Measurements from ENCODE around the gene FAIM.
A peak's percentile ranks its signal among the peaks of the same experiment; 100 is the strongest.
"Not testable (repeated sequence)": the region's sequence is repeated elsewhere in the genome, so short reads cannot be mapped to it uniquely, and the experiment has no call there.

FAIM gene

DNA sequence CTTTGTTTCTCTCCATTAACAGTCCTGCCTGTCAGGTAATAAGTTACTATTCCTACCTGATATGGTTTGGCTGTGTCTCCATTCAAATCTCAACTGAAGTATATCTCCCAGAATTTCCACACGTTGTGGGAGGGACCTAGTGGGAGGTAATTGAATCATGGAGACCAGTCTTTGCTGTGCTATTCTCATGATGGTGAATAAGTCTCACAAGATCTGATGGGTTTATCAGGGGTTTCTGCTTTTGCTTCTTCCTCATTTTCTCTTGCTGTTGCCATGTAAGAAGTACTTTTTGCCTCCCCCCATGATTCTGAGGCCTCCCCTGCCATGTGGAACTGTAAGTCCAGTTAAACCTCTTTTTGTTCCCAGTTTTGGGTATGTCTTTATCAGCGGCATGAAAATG lies 6.9 kb upstream of the FAIM start:
- not testable (repeated sequence) for DNase-seq (ENCODE audit: low spot score)

DNA sequence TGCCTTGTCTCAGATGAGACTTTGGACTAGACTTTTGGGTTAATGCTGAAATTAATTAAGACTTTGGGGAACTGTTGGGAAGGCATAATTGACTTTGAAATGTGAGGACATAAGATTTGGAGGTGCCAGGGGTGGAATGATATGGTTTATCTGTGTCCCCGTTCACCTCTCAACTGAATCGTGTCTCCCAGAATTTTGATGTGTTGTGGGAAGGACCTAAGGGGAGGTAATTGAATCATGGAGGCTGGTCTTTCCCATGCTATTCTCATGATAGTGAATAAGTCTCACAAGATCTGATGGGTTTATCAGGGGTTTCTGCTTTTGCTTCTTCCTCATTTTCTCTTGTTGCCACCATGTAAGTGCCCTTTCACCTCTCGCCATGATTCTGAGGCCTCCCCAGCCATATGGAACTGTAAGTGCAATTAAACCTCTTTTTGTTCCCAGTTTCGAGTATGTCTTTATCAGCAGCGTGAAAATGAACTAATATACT lies 4.4 kb upstream of the FAIM start:
- not testable (repeated sequence) for DNase-seq (ENCODE audit: low spot score)

DNA sequence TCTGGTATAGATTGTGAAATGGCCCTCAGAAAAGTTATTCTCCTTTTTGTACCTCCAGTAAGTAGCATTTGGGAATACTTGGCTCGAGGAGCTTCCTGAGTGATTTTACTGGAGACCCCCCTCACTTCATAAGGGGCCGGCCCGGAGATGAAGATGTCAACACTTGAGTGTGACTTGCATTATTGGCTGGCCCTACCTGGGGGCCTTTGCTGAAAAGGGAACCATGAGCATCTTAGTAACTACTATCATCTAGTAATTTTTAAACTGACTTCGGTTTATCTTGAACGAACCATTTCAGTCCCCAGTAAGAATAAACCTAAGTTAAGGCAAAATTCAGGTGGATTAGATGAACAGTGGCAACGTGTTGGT lies 1.3 kb downstream of the FAIM start:
- no peak for DNase-seq (ENCODE audit: low spot score)

DNA sequence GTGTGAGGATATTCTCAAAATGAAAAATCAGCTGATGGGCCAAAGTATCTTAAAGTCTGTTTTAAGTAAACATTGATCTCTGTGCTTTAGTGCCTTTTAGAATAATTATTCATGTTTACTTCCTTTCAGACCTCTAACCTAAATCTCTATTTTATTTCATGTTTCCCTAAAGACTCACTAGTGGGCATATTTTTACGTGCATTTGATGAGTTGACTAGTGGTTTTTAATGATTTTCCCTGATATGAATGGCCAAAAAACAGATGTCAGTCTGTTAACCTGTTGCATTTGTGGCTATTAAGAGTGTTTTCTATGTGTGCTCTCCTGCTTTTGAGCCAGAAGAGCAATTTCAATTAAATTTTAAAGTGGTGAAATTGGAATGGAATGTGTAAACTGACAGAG lies 6.9 kb downstream of the FAIM start:
- no peak for DNase-seq (ENCODE audit: low spot score)

DNA sequence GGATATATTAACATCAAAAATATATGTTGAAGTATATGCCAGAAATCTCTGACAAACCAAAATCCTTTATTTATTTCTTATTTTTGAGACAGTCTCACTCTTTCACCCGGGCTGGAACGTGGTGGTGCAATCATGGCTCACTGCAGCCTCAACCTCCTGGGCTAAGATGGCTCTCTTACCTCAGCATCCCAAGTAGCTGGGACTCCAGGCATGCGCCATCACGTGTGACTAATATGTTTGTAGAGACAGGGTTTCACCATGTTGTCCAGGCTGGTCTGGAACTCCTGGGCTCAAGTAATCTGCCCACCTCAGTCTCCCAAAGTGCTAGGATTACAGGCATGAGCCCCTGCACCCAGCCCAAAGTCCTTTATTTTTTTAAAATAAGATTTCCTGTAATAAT lies 11.9 kb downstream of the FAIM start:
- no peak for DNase-seq (ENCODE audit: low spot score)

DNA sequence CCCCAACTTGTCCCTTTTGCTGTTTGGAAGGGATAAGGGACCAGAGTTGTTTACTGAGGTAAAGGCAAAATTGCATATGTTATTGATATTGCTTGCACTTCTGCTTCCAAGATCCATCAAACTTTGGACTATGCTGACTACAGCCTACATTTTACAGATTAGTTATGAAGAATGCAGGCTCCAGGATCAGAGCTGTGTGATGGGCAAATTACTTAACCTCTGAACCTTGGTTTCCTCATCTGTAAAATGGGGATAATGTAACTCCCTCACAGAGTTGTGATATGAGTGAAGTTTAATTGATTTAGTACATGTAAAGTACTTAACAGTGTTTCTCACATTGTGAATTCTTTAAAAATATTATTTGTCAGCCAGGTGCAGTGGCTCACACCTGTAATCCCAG lies 15.9 kb downstream of the FAIM start:
- DNase-seq (ENCODE audit: low spot score): no peak

DNA sequence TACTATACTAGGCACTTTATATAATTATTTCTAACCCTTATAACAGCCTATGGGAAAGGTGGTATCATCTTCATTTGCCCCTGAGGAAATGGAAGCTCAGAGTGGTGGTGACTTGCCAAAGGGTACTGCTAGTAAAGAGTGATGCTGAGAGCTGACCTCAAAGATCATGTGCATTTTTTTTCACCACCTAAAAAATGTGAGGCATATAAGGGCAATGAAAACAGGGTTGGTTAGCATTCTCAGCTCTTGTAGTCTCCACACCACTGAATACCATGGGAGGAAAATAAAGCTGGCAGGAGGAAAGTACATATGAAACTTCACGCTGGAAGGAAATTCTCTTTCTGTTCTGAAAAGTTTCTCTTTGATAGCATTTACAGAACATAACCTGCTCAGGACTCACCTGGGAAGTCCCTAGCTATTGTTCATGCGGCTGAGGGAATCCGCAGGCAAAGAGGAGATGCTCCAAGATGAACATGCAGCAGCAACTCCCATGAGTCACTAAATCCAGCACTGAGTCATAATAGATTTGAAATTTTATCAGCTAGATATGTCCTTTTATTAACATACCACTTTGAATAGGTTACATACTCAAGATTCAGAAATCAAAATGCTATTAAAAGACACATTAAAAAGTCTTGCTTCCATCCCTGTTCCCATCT lies 17.3 kb downstream of the FAIM start:
- no peak for DNase-seq (ENCODE audit: low spot score)

DNA sequence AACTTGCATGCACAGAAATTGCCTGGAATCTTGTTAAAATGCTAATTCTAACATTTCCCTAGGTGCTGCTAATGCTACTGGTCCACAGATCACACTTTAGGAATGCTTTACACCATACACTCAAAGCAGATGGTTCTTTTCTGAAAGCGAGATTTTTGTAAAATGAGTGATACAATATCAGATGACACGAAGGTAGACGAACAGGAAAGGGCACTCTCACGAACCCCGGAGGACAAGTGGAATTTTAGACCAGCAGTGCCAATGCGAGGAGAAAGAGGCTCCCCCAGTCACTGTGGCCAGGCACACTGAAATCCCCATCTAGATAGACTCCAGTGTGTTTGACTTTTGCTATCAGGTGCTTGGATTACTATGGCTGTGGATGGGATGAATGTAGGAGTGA lies 21.0 kb downstream of the FAIM start:
- DNase-seq (ENCODE audit: low spot score): no peak

DNA sequence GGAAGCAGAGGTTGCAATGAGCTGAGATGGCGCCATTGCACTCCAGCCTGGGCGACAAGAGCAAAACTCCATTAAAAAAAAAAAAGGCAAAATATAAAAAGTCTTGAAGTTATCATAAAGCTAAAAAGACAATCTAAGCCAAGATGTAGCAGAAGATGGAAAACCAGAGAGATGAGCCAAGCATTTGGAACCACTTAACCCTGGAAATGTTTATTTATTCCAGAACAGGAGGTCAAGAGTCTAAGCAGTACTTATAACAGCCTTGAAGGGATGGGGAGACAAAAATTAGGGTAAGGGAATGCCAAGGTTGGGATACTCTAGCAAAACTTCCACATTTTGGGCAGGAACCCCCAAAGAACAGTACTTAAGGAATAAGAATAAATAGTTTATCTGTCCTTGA lies 30.1 kb downstream of the FAIM start:
- DNase-seq (ENCODE audit: low spot score): no peak

DNA sequence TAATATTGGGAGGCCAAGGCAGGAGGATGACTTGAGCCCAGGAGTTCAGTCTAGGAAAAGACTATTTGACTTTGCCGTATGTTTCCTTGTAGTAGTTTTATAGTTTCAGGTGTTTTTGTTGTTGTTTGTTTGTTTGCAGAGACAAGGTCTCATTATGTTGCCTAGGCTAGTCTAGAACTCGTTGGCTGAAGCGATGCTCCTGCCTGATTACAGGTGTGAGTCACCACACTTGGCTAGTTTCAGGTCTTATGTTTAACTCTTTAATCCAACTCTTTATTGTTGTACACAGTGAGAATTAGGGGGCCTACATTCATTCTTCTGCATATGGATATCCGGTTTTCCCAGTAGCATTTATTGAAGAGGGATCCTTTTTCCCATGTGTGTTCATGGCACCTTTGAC lies 32.0 kb downstream of the FAIM start:
- DNase-seq (ENCODE audit: low spot score): no peak

DNA sequence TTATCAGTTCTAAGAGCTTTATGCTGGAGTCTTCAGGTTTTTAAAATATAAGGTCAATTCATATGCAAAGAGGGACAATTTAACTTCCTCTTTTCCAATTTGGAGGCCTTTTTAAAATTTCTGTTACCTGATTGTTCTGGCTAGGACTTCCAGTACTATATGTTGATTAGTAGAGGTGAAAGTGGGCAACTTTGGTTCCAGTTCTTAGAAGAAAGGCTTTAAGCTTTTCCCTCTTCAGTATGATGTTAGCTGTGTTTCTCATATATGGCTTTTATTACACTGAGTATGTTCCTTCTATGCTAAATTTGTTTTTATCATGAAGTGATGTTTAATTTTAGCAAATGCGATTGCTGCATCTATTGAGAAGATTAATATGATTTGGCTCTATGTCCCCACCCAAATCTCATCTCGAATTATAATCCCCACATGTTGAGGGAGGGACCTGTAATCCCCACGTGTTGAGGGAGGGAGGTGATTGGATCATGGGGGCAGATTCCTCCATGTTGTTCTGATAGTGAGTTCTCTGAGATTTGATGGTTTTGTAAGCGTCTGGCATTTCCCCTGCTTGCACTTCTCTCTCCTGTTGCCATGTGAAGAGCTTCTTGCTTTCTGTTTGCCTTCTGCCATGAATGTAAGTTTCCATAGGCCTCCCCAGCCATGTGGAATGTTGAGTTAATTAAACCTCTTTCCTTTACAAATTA lies 33.8 kb downstream of the FAIM start:
- DNase-seq (ENCODE audit: low spot score): no peak

DNA sequence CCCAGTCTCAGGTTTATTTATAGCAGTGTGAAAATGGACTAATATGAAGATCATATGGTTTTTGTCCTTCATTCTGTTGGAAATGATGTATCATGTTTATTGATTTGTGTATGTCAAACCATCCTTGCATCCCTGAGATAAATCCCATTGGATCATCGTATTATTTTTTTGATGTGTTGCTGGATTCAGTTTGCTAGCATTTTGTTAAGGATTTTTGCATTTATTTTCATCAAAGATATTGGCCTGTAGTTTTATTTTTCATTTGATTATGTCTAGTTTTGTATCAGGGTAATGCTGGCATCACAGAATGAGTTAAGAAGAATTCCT lies 34.3 kb downstream of the FAIM start:
- DNase-seq (ENCODE audit: low spot score): no peak

DNA sequence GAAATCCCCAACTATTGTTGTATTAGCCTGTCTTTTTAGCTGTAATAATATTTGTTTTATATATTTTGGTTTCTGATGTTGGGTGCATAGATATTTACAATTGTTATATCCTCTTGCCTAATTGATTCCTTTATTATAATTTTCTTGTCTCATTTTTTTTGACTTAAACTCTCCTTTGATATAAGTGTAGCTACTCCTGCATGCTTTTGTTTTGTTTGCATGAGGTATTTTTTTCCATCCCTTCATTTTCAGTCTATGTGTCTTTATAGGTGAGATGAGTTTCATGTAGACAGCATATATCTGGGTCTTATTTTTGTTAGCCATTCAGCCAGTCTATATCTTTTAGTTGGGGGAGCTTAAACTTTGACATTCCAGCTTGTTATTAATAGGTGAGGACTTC lies 37.4 kb downstream of the FAIM start:
- no peak for DNase-seq (ENCODE audit: low spot score)

DNA sequence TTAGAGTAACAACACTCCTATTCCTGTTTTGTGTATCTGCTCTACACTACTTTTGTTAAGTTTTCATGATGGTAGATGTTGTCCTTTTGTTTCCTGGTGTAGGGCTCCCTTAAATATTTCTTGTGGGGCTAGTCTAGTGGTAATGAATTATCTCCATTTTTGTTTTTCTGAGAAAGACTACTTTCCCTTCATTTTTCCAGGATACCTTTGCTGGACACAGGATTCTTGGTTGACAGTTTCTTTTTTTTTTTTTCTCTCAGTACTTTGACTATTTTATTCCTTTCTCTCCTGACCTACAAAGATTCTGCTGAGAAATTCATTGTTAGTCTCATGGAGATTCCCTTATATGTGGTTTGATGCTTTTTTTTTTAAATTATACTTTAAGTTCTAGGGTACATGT lies 37.9 kb downstream of the FAIM start:
- DNase-seq (ENCODE audit: low spot score): no peak

DNA sequence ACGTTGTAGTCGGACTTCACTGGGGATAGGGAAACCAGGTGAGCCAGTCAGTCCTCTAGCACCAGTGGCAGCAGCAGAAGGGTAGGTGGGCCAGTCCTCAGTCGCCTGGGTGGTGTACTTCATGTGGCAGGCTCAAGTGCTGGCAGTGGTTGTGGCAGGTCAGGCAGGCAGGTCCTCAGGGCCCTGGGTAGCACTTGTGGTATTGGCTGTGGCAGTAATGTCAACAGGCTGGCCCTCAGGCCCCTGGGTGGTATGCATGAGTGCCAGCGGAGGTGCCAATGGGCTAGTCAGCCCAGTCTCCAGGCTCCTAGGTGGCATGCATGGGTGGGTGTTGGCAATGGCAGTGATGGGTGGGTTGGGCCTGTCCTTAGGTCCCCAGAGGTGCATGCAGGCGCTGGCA lies 40.6 kb downstream of the FAIM start:
- DNase-seq (ENCODE audit: low spot score): no peak

DNA sequence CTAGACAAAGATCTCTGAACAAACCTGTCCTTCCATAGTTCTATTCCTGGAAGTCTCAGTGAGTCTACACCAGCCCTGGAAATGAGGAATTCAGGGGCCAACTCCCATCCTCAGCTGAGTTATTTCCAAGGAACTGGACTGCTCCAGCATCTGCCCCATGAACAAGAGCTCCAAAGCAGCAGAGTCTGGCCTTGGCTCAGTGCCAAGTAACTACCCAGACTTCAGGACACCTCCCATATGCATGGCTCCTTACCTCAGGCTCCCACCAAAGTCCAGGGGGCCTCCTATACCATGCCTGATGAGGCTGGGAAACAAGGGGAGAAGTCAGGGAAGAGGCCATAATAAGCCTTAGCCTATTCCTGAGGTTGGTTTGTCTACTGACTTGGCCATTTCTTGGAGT lies 45.0 kb downstream of the FAIM start:
- no peak for DNase-seq (ENCODE audit: low spot score)

DNA sequence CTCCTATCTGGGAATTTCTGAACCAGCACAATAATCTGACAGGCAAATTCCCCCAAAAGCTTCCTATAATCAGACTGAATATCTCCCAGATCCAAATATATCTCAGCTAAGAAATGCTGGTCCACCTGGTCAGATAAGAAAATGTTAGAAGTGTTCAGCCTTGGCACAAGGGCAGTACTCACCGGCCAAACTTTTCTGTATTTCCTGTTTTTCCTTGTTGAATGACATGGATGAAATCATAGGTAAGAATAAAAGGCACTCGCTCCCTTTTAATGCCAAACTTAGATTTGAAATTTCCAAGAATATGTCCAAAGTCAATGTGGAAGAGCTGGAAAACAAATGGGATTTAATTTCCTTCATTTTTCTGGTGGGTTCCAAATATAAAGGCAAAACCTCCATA lies 48.9 kb downstream of the FAIM start:
- DNase-seq (ENCODE audit: low spot score): no peak

DNA sequence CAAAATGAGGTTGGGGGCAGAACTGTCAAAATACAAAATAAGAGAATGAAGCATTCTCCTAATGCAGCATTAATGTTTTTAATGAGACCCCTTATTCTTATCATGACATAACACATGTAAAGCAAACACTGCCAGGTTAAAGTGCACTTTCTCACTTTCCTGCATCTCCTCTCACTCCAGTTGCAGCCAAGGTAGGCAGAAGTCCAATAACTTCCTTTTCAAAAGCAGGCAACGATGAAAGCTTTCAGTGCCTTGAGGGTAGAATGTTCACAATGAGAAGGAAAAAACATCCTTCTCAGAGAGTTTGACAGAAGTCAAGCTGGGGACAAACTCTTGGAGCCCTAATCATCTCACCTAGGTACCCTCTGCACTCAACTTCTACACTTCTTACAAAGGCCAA lies 59.5 kb downstream of the FAIM start:
- no peak for DNase-seq (ENCODE audit: low spot score)

DNA sequence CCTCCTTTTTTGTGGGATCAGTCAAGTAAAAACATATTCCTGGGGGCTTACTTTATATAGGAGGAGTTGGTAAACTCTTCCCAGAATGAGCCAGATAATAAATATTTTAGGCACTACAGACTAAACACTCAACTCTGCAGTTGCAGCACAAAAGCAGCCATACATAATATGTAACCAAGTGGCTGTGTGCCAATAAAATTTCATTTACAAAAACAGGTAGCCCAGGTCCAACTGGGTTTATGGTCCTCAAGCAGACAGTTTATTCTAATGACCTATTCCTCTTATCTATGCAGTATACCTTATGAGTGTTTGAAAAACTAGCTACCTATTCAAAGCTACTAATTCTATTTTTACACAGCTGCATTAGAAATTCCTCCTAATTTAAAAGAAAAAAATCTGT lies 61.8 kb downstream of the FAIM start:
- no peak for DNase-seq (ENCODE audit: low spot score)

DNA sequence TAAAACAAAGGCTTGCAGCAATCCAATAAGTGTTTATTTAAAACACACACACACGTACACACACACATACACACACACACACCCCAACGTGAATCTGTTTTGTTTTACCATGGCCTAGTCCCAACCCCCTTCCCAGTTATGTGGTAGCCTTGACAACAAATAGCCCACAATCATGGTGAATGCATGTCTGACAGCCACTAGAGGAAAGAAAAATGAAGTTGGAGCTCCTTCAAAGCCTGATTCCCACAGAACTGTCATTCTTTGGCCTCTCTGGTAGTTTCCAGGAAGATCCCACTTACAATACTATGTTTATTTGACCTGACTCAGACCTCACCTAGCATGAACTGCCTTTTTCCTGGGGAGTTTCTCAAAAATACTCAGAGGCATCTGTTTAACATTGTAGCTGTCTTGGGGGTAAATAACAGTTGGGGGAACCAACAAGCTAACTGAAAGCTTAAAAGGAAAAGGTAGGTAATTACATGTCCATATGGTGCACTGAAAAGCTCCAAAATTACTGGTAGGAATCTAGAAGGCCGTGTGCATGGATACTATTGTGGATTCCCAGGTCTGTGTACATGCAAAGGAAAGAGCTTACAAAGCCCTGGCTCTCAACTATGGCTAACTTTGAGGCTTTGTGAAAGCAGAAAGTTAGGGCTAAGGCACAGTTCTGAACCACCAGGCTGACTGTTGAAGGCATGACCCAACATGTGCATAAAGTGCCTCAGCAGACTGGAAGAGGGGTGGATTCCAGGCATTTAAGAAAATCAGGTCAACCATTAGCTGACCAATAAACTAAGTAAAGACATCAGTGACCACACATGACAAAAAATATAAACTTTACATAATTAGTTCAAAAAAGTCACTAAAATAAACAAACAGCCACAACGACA lies 65.3 kb downstream of the FAIM start:
- peak; percentile 14 for DNase-seq (ENCODE audit: low spot score)

DNA sequence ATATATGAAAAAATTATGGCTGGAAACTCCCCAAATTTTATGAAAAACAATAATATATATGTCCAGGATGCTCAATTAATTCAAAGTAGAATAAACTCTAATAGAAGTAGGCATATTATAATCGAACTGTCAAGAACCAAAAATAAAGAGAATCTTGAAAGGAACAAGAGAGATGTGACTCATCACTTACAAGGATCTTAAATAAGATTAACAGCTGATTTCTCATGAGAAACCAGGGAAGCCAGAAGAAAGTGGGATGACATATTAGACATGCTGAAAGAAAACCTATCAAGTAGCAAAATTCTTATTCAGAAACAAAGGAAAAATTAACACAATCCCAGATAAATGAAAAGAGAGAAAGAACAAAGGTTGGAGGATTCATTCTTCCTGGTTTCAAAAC lies 66.8 kb downstream of the FAIM start:
- no peak for DNase-seq (ENCODE audit: low spot score)

DNA sequence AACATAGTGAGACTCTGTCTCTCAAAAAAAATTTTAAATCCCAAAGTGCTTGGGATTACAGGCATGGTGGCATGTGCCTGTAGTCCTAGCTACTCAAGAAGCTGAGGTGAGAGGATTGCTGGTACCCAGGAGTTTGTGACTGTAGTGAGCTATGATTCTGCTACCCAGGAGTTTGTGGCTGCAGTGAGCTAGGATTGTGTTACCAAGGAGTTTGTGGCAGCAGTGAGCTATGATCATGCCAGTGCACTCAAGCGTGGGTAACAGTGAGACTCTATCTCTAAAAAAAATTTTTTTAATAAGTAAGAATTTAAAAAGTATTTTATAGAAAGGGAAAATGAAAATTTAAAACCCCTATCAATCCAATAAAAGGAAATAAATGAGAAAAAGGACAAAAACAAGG lies 69.5 kb downstream of the FAIM start:
- no peak for DNase-seq (ENCODE audit: low spot score)

DNA sequence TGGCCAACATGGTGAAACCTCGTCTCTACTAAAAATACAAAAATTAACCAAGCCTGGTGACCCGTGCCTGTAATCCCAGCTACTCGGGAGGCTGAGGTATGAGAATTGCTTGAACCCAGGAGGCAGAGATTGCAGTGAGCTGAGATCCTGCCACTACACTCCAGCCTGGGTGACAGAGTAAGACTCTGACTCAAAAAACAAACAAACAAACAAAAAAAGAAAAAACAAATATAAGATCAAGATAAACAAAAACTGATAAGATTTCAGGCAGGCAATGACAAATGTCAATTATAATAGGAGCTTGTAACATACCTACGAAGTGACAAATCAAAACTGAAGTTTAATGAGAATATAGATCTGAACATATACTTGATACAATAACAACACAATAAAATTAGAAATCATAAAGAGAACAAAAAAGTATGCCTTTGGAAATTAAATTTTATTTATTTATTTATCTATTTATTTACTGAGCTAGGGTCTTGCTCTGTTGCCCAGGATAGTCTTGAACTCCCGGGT lies 70.4 kb downstream of the FAIM start:
- DNase-seq (ENCODE audit: low spot score): no peak
